Measurements from ENCODE around the gene JADE1.

The JADE1 gene

DNA sequence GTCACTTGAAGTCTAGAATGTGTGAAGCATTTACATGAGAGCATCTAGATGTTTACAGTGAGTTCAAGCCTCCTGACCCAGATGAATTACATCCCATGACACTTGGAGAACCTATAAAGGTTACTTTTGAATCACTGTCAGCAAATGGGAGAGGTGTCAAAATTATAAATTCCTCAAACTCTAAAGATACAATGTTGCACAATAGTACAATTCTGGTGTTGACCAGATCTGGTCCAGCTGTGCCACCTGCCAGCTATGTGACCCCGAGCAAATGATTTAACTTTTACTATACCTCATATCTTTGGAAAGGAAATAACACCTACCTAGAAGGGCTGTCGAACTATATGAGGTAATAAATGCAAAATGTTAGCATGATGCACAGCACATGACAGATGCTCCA lies 69.8 kb downstream of the JADE1 start:
- DNase-seq, result no peak

DNA sequence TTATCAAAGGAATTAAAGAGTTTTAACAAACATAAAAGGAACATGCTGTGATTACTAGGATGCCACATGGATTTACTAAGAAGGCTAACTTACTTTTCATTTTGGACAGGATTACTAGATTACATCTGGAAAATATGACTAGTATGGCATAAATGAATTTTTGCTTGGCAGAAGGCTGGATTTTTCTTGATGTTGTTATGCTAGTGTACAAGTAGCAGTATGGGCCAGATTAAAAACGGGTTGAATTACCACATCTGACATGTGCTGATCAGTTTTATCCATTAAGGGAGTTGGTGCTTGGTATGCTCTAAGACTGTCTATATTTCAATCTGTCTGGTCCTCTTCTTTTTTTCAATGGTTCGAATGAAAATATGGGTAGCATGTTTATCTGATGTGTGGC lies 70.5 kb downstream of the JADE1 start:
- DNase-seq, result no peak

DNA sequence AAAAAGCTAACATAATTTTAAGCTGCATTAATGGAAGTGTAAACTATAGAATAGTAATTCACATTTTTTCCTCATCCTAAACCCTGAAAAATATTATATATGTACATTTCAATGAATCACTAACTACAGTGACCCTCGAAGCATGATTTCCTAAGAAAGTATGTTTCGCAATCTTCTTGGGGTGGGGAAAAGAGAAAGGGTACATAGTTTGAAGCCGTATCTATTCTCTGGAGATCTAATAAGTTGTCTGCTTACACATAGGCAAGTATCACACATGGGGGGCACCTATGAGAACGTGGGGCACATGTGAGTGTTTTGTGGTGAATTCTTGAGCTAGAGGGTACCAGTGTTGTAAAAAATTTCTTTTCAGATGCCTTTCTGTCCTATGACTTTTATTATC lies 71.2 kb downstream of the JADE1 start:
- no peak for DNase-seq

DNA sequence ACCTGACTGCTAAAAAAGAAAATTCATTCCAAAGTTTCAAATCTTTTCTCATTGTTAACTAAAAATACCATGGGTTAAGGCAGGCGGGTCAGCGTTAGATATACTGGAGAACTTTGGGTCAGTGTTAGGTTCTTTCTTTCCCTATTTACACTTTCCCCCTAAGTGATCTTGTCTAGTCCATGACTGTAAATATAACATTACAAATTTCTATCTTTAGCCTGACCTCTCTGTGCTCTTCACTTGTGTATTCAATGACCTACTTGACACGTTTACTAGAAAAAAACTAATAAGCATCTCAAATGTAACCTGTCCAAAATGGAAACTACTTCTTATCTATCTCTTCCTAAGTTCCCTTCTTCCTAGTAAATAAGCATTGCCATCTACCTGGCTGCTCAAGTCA lies 95.3 kb downstream of the JADE1 start:
- no peak for DNase-seq

DNA sequence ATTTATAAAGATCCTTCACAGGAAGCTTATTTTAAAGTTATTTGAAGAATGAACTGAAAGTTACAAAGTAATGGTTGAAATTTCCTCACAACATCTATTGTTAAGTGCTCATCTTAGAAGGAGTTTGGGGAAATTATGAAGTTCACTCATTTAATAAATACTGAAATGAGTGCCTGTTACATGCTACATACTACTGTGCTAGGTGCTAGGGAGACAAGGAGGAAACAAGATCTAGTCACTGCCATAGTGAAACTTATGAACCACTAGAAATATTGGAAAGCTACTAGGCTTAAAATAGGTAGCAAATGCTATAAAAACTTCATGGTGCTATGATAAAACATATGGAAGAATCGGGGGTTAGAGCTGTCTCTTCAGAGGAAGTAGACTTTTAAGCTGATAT lies 97.1 kb downstream of the JADE1 start:
- no peak for DNase-seq

DNA sequence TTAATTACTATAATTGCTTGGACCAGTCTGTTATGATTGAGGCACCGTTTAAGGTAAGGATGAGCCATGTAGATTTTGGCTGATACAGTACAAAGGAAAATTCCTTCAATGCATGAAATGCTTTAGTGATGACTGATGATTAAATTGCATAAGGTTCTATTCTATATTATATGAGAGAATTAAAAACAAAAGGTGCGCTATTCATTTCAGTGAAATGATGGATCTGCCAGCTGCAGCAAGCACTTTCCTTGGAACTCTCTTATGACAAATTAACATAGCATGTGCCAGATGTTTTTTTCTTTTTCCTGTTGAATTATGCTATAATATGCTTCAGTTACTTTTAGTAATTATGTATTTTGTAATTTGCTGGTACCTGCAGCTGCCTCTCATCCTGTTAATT lies 98.5 kb downstream of the JADE1 start:
- DNase-seq, result no peak

DNA sequence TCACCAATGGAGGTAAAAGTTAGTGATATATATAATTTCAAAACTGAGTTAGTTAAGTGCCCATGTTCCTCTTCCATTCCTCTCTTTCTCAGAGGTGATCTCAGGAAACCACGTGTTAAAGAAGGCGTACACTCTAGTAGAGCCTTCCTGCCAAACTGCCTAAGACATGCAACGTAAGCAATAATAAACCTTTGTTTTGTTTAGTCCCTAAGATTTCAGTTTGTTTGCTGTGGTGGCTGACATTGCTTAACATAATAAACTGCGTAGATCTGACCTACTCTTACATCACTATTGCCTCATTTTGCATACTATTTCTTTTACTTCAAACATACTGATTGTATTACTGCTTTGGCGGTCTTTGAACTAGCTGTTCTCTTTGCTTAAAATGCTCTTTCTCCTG lies 99.2 kb downstream of the JADE1 start:
- no peak for DNase-seq

DNA sequence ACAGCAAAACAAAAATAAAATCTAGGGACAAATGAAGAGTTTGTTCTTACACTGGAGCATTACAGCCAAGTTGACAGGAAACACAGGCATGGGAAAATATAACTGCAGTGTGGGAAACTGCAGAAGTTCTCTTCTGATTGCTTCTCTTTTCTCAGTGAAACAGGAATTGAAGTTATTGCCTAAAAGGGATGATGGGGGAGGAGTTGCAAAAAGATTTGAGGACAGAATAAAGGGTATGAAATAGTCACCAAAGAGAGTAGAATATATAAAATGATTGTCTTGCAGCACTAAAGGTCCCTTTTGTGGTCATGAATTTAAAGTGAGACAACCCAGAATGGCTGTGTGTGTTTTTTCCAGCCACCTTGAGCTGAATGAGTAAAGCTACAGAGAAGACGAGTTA lies 103.7 kb downstream of the JADE1 start:
- DNase-seq, result no peak

DNA sequence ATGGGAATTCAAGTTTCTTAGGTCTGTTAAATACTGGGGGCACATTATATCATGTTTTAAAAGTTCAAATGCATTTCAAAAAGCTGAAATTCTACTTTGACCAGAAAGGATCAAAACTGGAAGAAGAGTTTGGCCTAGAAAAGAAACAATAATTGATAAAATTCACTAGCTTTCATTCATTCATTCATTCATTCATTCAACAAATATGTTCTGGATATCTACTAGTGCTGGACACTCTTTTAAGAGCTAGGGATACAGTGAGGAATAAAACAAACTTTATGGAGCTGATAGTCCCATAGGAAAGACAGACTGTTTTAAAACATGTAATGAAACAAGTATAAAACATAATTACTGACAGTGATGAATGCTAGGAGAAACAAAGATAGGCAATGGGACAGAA lies 106.0 kb downstream of the JADE1 start:
- no peak for DNase-seq

DNA sequence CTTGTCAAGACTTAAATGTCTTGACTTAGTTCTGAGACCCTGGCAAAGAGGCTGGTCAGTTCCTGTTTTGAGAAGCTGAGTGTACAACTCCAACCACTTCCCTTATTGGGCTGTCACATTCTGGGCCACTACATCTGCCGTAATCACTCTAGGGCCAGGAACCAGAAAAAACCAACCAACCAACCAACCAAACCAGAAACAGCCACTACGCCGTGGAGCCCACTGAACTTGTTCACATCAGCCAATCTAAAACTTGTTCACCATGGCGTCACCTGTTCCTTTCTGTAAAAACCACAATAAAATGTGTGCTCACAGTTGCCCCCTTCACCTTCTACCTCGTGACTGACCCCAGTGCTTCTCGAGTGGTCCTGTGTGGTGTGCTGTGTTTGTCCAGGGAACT lies 107.3 kb downstream of the JADE1 start:
- no peak for DNase-seq

DNA sequence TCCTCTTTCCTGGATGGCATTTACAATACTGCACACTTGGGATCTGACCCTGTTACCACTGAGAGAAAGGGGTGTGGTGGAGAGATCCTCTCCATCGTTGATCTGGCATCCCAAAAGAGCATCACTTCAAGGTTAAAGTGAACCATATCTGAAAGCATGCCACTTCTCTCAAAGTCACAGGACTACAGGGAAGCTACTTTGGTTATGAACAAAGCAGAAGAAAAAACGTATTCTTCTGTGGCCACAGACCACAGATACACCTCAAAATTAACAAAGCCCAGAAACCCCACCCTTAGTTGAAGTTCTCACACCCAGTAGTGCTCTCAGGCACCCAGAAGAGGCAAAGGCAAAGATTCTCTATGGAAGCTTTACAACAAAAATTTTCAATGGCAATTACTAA lies 108.3 kb downstream of the JADE1 start:
- no peak for DNase-seq

DNA sequence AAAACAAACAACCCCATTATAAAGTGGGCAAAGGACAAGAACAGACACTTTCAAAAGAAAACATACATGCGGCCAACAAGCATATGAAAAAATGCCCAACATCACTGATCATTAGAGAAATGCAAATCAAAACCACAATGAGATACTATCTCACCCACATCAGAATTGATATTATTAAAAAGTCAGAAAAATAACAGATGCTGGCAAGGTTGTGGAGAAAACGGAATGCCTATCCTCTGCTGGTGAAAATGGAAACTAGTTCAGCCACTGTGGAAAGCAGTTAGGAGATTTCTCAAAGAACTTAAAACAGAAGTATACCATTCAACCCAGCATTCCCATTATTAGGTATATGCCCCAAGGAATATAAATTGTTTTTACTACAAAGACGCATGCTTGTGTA lies 112.5 kb downstream of the JADE1 start:
- no peak for DNase-seq
